HEK293 (cell line): ENCODE results near the gene CACNG7.
"Not testable (repeated sequence)": the region's sequence is repeated elsewhere in the genome, so short reads cannot be mapped to it uniquely, and the experiment has no call there.

Source experiments
- CTCF ChIA-PET: fragments of 350-600 bp; formaldehyde crosslinking; extraction: SDS; loops from one replicate; lab custom pipeline; 2021; ENCODE audit warnings: antibody characterized with exemption; lab: Yijun Ruan, JAX
- POLR2A ChIA-PET: fragments of 300-600 bp; formaldehyde crosslinking; extraction: SDS; loops from one replicate; lab custom pipeline; 2020; ENCODE audit warnings: antibody characterized with exemption, inconsistent platforms; lab: Yijun Ruan, JAX
- H3K27ac ChIP-seq: fragments of 200-500 bp; sonication (Bioruptor generic); 2 replicates; pipeline ENCODE4 v1.5.1; 2014; ENCODE audit warnings: low read depth, low read length, control low read depth, inconsistent platforms; ENCODE audit errors: extremely low read depth
- H3K36me3 ChIP-seq, 2 experiments: fragments of 200-500 bp in 1 of 2; sonication (Bioruptor generic) in 1 of 2; 1 replicate in 1 of 2; 2 replicates in 1 of 2; pipeline ENCODE4 v1.5.1; 2014 to 2017; ENCODE audit warnings: inconsistent platforms in 2 of 2, low read length in 2 of 2; ENCODE audit not compliant: control insufficient read depth in 2 of 2, insufficient read depth in 1 of 2
- H3K4me1 ChIP-seq: fragments of 200-500 bp; sonication (Bioruptor generic); 2 replicates; pipeline ENCODE4 v1.5.1; 2014; ENCODE audit warnings: mild to moderate bottlenecking, low read length, inconsistent platforms; ENCODE audit not compliant: control insufficient read depth, insufficient read depth
- H3K4me3 ChIP-seq: 2 replicates; pipeline ENCODE4 v1.5.1; 2011; ENCODE audit warnings: low read depth, mild to moderate bottlenecking, control low read depth, low read length, moderate library complexity
- H3K9me3 ChIP-seq: fragments of 200-500 bp; sonication (Bioruptor generic); 2 replicates; pipeline ENCODE4 v1.5.1; 2014; ENCODE audit warnings: low read depth, low read length, inconsistent platforms; ENCODE audit not compliant: control insufficient read depth, insufficient read depth
- KLF1 ChIP-seq: fragments of 450-650 bp; formaldehyde crosslinking; IDR thresholded peaks from 2 replicates; pipeline ENCODE4 v1.5.1; 2016; ENCODE audit warnings: missing biosample characterization, missing genetic modification characterization
- KLF10 ChIP-seq: fragments of 450-650 bp; IDR thresholded peaks from 2 replicates; pipeline ENCODE4 v1.5.1; 2018; ENCODE audit warnings: missing biosample characterization, mild to moderate bottlenecking, missing genetic modification characterization
- KLF8 ChIP-seq: fragments of 450-650 bp; formaldehyde crosslinking; IDR thresholded peaks from 2 replicates; pipeline ENCODE4 v1.5.1; 2016; ENCODE audit warnings: missing biosample characterization, missing genetic modification characterization
- MEIS1 ChIP-seq: sonication (generic); formaldehyde crosslinking; IDR thresholded peaks from 2 replicates; pipeline ENCODE4 v1.8.1; 2022; ENCODE audit warnings: missing genetic modification reagents, mild to moderate bottlenecking, borderline replicate concordance
- PATZ1 ChIP-seq: fragments of 450-650 bp; formaldehyde crosslinking; IDR thresholded peaks from 2 replicates; pipeline ENCODE4 v1.5.1; 2016; ENCODE audit warnings: missing biosample characterization, missing genetic modification characterization
- SP3 ChIP-seq: fragments of 450-650 bp; formaldehyde crosslinking; IDR thresholded peaks from 2 replicates; pipeline ENCODE4 v1.5.1; 2016; ENCODE audit warnings: missing biosample characterization, missing genetic modification characterization
- WT1 ChIP-seq: fragments of 450-650 bp; formaldehyde crosslinking; IDR thresholded peaks from 2 replicates; pipeline ENCODE4 v1.5.1; 2016; ENCODE audit warnings: missing biosample characterization, missing genetic modification characterization
- ZBTB20 ChIP-seq: fragments of 450-650 bp; formaldehyde crosslinking; IDR thresholded peaks from 2 replicates; pipeline ENCODE4 v1.5.1; 2016; ENCODE audit warnings: missing biosample characterization, missing genetic modification characterization
- ZBTB6 ChIP-seq: fragments of 450-650 bp; formaldehyde crosslinking; IDR thresholded peaks from 2 replicates; pipeline ENCODE4 v1.5.1; 2017; ENCODE audit warnings: missing biosample characterization, missing genetic modification characterization
- ZNF324 ChIP-seq: fragments of 450-650 bp; formaldehyde crosslinking; IDR thresholded peaks from 2 replicates; pipeline ENCODE4 v1.5.1; 2016; ENCODE audit warnings: missing biosample characterization, missing genetic modification characterization
- ZNF501 ChIP-seq: fragments of 450-650 bp; formaldehyde crosslinking; IDR thresholded peaks from 2 replicates; pipeline ENCODE4 v1.5.1; 2016; ENCODE audit warnings: missing biosample characterization, missing genetic modification characterization
- ZNF560 ChIP-seq: fragments of 450-650 bp; formaldehyde crosslinking; IDR thresholded peaks from 2 replicates; pipeline ENCODE4 v1.5.1; 2017; ENCODE audit warnings: missing biosample characterization, missing genetic modification characterization, borderline replicate concordance
- ZNF585B ChIP-seq: fragments of 450-650 bp; formaldehyde crosslinking; IDR thresholded peaks from 2 replicates; pipeline ENCODE4 v1.5.1; 2016; ENCODE audit warnings: missing biosample characterization, missing genetic modification characterization
- ZNF600 ChIP-seq: fragments of 450-650 bp; formaldehyde crosslinking; IDR thresholded peaks from 2 replicates; pipeline ENCODE4 v1.5.1; 2016; ENCODE audit warnings: missing biosample characterization, missing genetic modification characterization
- ZNF629 ChIP-seq: fragments of 450-650 bp; formaldehyde crosslinking; IDR thresholded peaks from 2 replicates; pipeline ENCODE4 v1.5.1; 2017; ENCODE audit warnings: missing biosample characterization, missing genetic modification characterization
- ZNF76 ChIP-seq: fragments of 450-650 bp; formaldehyde crosslinking; IDR thresholded peaks from 2 replicates; pipeline ENCODE4; 2016; ENCODE audit warnings: low read depth, missing biosample characterization, missing genetic modification characterization, borderline replicate concordance
- TF ChIP-seq, protein P1 (sequence below): fragments of 450-650 bp; formaldehyde crosslinking; IDR thresholded peaks from 2 replicates; pipeline ENCODE4 v1.5.1; 2016; ENCODE audit warnings: missing biosample characterization, missing genetic modification characterization
- TF ChIP-seq, protein P2 (sequence below): fragments of 450-650 bp; formaldehyde crosslinking; IDR thresholded peaks from 2 replicates; pipeline ENCODE4 v1.5.1; 2016; ENCODE audit warnings: missing biosample characterization, missing genetic modification characterization

The CACNG7 gene

DNA sequence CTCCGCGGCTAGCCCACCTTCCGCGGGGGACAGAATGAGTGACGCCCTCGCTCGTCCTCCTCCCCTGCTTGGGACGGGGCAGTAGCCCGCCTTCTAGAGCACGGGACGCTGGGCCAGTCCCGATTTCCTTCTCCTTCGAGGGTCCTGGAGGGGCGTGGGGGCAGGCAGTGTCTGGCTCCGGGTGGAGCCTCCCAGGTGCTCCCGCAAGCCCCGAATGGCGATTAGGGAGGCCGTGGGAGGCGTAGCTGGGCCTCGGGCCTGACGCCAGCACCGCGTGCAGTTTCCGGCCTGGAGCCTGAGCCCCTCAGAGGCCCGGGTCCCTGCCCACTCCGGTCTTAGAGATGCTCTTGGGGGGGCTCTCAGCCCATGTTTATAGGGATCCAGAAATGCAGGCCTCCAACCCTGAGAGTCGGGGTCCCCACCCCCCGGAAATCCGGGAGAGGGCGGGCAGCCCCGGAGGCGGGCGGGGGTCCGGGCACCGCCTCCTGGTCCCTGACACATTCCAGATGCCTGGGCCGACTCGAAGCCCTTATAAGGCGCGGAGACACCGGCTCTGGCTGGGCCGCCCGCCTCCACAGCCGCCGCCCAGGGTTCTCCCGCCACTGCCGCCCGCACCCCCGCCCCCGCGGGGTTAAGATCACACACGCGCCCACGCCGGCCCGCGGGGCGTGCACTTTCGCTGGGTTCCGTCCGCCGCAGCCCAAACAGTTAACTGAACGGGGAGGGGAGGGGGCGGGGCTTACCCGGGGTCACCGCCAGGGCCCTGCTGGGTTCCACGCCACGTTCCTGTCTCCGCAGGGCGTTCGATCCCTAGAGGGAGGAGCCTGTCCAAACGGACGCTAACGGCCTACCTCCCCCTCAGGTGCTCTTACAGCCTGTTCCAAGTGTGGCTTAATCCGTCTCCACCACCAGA is 39.9 kb upstream of the CACNG7 start (continued):
- TF ChIP-seq ZNF324 (tag by site-specific recombination): no peak
- TF ChIP-seq PATZ1 (tag by site-specific recombination): peak; percentile 80
- TF ChIP-seq KLF1: peak; percentile 91
- peak; percentile 6 for TF ChIP-seq WT1 (tag by site-specific recombination)
- TF ChIP-seq KLF8 (tag by site-specific recombination): peak; percentile 92
- TF ChIP-seq ZNF501 (tag by site-specific recombination): 0 out of 2 replicates have a peak, but pooled peaks have one; percentile 37
- peak; percentile 86; the same call in 1 of the 2 replicates for TF ChIP-seq KLF10 (tag by site-specific recombination)
- TF ChIP-seq ZNF629 (tag by site-specific recombination): peak; percentile 34; the same call in 1 of the 2 replicates
- 0 out of 2 replicates have a peak, but pooled peaks have one; percentile 22 for TF ChIP-seq ZBTB6
- peak; percentile 92 for TF ChIP-seq SP3 (tag by site-specific recombination)
- TF ChIP-seq ZBTB20 (tag by site-specific recombination): peak; percentile 98
- TF ChIP-seq MEIS1 (CRISPR knock-in tag): no peak
- TF ChIP-seq ZNF76 (tag by site-specific recombination): 0 out of 2 replicates have a peak, but pooled peaks have one; percentile 11

GRCh38 chr19:53869805-53870484 is 39.1 kb upstream of the CACNG7 start:
- peaks cover 15% of the 10 kb centered on the region for H3K4me1 ChIP-seq
- ChIA-PET CTCF (interaction anchor here (1.1 kb wide), 1 partner anchor 12 kb away, joined by 3 read pairs; the partner anchor contains the start of gene PRKCG), POLR2A (interaction anchor here (0.5 to 1.7 kb wide), 2 partner anchors 9 to 132 kb away, joined by 4 to 6 read pairs; no protein-coding TSS in a partner anchor)
- peak overlapping the region; percentile 71 for H3K4me3 ChIP-seq
- H3K36me3 ChIP-seq: peaks cover 6 to 13% of the 10 kb centered on the region in 2 experiments; a peak in 2 of 3 replicates
- H3K27ac ChIP-seq: peak overlapping the region; percentile 78; the same call in 1 of the 2 replicates
- not testable (repeated sequence) for H3K9me3 ChIP-seq

DNA sequence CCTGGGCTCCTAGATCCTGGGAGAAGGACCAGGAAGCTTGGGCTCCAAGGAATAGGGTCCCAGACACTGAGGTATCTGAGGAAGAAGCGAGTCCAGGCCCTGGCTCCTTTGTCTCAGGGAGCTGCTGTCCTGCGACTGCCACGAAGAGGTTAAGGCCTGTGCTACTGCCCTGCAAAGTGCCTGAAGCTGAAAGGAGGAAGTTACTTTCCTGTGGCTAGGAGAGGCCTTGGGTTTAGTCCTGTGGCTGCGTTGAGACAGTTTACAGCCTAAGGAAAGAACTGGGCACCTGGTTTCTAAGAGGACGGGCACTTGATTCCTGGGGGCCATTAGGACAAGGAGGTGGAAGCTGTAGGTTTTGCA is 38.6 kb upstream of the CACNG7 start:
- H3K9me3 ChIP-seq: no peaks in the 10 kb centered on the region
- TF ChIP-seq ZNF600 (tag by site-specific recombination) (no peak), ZNF560 (no peak), ZNF585B (tag by site-specific recombination) (no peak)
- TF ChIP-seq, protein P1, sequence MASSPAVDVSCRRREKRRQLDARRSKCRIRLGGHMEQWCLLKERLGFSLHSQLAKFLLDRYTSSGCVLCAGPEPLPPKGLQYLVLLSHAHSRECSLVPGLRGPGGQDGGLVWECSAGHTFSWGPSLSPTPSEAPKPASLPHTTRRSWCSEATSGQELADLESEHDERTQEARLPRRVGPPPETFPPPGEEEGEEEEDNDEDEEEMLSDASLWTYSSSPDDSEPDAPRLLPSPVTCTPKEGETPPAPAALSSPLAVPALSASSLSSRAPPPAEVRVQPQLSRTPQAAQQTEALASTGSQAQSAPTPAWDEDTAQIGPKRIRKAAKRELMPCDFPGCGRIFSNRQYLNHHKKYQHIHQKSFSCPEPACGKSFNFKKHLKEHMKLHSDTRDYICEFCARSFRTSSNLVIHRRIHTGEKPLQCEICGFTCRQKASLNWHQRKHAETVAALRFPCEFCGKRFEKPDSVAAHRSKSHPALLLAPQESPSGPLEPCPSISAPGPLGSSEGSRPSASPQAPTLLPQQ (tag by site-specific recombination): no peak
- TF ChIP-seq, protein P2, sequence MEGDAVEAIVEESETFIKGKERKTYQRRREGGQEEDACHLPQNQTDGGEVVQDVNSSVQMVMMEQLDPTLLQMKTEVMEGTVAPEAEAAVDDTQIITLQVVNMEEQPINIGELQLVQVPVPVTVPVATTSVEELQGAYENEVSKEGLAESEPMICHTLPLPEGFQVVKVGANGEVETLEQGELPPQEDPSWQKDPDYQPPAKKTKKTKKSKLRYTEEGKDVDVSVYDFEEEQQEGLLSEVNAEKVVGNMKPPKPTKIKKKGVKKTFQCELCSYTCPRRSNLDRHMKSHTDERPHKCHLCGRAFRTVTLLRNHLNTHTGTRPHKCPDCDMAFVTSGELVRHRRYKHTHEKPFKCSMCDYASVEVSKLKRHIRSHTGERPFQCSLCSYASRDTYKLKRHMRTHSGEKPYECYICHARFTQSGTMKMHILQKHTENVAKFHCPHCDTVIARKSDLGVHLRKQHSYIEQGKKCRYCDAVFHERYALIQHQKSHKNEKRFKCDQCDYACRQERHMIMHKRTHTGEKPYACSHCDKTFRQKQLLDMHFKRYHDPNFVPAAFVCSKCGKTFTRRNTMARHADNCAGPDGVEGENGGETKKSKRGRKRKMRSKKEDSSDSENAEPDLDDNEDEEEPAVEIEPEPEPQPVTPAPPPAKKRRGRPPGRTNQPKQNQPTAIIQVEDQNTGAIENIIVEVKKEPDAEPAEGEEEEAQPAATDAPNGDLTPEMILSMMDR (tag by site-specific recombination): no peak
- H3K4me1 ChIP-seq: peaks cover 15% of the 10 kb centered on the region
- no peak overlapping the region for H3K4me3 ChIP-seq
- H3K36me3 ChIP-seq: peaks cover 7 to 13% of the 10 kb centered on the region in 2 experiments; a peak in 2 of 3 replicates
- ChIA-PET POLR2A (interaction anchor here (0.5 to 1.7 kb wide), 2 partner anchors 9 to 131 kb away, joined by 4 to 6 read pairs; no protein-coding TSS in a partner anchor), CTCF (interaction anchor here (0.6 to 1.3 kb wide), 3 partner anchors 12 to 610 kb away, joined by 3 read pairs; partner anchors contain the start of gene PRKCG)
- H3K27ac ChIP-seq: no peak overlapping the region
